IPS-18c (cell line): ENCODE measurements around the gene MEIG1.
"Not testable (repeated sequence)": the region's sequence is repeated elsewhere in the genome, so short reads cannot be mapped to it uniquely, and the experiment has no call there.

Source experiments
- H3K4me3 ChIP-seq: 2 replicates; pipeline ENCODE4 v1.7.0; 2013; ENCODE audit warnings: low read depth, mild to moderate bottlenecking, low read length, moderate library complexity; ENCODE audit not compliant: insufficient read depth
- H3K9me3 ChIP-seq: one replicate; pipeline ENCODE4 v1.6.1; 2013; ENCODE audit warnings: mild to moderate bottlenecking, low read length, moderate library complexity; ENCODE audit not compliant: control insufficient read depth, insufficient read depth

Gene MEIG1

GRCh38 chr10:14949291-14949690 lies 9.9 kb upstream of the MEIG1 start:
- Histone ChIP-seq H3K4me3 (no peak overlapping the region), H3K9me3 (no peaks in the 10 kb centered on the region)

- H3K9me3 ChIP-seq, result no peaks in the 10 kb centered on the region
- peak overlapping the region; percentile 81 for H3K4me3 ChIP-seq
These were observed 6.3 kb upstream of the MEIG1 start for GRCh38 chr10:14952851-14953423.

GRCh38 chr10:14953424-14954000 lies 5.7 kb upstream of the MEIG1 start:
- H3K9me3 ChIP-seq, result no peaks in the 10 kb centered on the region
- peak overlapping the region; percentile 81 for H3K4me3 ChIP-seq

GRCh38 chr10:14954001-14954770 lies 5.0 kb upstream of the MEIG1 start, which contains the start of gene DCLRE1C:
TSS of gene DCLRE1C (minus strand) at chr10:14954096. CDS start at chr10:14954010, 86 bp downstream.
- Histone ChIP-seq H3K9me3 (no peaks in the 10 kb centered on the region), H3K4me3 (peak within 1 kb of the TSS; percentile 81)

GRCh38 chr10:14954934-14955333 lies 4.3 kb upstream of the MEIG1 start:
- H3K4me3 ChIP-seq, result no peak overlapping the region

GRCh38 chr10:14958872-14959220 lies 342 bp upstream of the MEIG1 start:
- H3K9me3 ChIP-seq, result no peaks in the 10 kb centered on the region

More at GRCh38 chr10:14954934-14955333, 4.3 kb upstream of the MEIG1 start:
- H3K9me3 ChIP-seq, result no peaks in the 10 kb centered on the region

GRCh38 chr10:14967897-14968296 lies 8.7 kb downstream of the MEIG1 start:
- no peak overlapping the region for H3K4me3 ChIP-seq
- H3K9me3 ChIP-seq, result no peaks in the 10 kb centered on the region

More at GRCh38 chr10:14958872-14959220, 342 bp upstream of the MEIG1 start:
- H3K4me3 ChIP-seq, result peak overlapping the region; percentile 86

GRCh38 chr10:14971867-14972448 lies 12.8 kb downstream of the MEIG1 start:
- H3K9me3 ChIP-seq, result no peaks in the 10 kb centered on the region
- no peak overlapping the region for H3K4me3 ChIP-seq

- not testable (repeated sequence) for H3K4me3 ChIP-seq, H3K9me3 ChIP-seq
These were observed 15.2 kb downstream of the MEIG1 start for GRCh38 chr10:14974153-14974998.

- no peak overlapping the region for H3K4me3 ChIP-seq
- no peaks in the 10 kb centered on the region for H3K9me3 ChIP-seq
These were observed 16.6 kb downstream of the MEIG1 start for GRCh38 chr10:14975672-14976273.

GRCh38 chr10:14982744-14983143 lies 23.6 kb downstream of the MEIG1 start:
- Histone ChIP-seq H3K4me3 (no peak overlapping the region), H3K9me3 (no peaks in the 10 kb centered on the region)

- H3K9me3 ChIP-seq, H3K4me3 ChIP-seq: not testable (repeated sequence)
These were observed 30.4 kb downstream of the MEIG1 start for GRCh38 chr10:14989552-14989951.

- not testable (repeated sequence) for H3K4me3 ChIP-seq, H3K9me3 ChIP-seq
These were observed 32.0 kb downstream of the MEIG1 start for GRCh38 chr10:14991035-14991749.

- not testable (repeated sequence) for H3K9me3 ChIP-seq, H3K4me3 ChIP-seq
These were observed 33.1 kb downstream of the MEIG1 start for GRCh38 chr10:14992336-14992735.

- H3K4me3 ChIP-seq, H3K9me3 ChIP-seq: not testable (repeated sequence)
These were observed 34.6 kb downstream of the MEIG1 start for GRCh38 chr10:14993500-14994455.
